SK-N-SH (cell line): ENCODE results near the gene NUAK2. TPM values are rescaled to one million over a fixed set of nuclear protein-coding genes. Genes with fewer than 3 reads are reported as not detected.

Source experiments
- CTCF ChIA-PET: fragments of 300-600, 350-600 bp; formaldehyde crosslinking; extraction: SDS; loops from one replicate; lab custom pipeline; 2021; lab: Yijun Ruan, JAX
- POLR2A ChIA-PET: fragments of 350-600 bp; sonication (Branson Sonifier 250); formaldehyde crosslinking; extraction: SDS; loops from one replicate; lab custom pipeline; 2020; ENCODE audit warnings: antibody characterized with exemption, inconsistent platforms; lab: Yijun Ruan, JAX
- DNase-seq: peaks from one replicate; pipeline ENCODE4 v3.0.0; 2012
- H2AFZ ChIP-seq: fragments of 200-600 bp; sonication (generic); 2 replicates; pipeline ENCODE4 v1.8.1; 2016; ENCODE audit warnings: antibody characterized with exemption, mild to moderate bottlenecking, low read depth
- H3F3A ChIP-seq: fragments of 200-600 bp; sonication (generic); replicated peaks from 2 replicates; pipeline ENCODE3; 2016; ENCODE audit warnings: antibody characterized with exemption, mild to moderate bottlenecking; ENCODE audit not compliant: insufficient read depth
- H3K27ac ChIP-seq, 2 experiments: fragments of 200-500 bp in 1 of 2; fragments of 200-600 bp in 1 of 2; sonication (Bioruptor generic) in 1 of 2; sonication (generic), shearing (Covaris generic) in 1 of 2; 2 replicates each; pipeline versions ENCODE4 v1.5.1 to v1.6.1; 2014 to 2016; ENCODE audit warnings: low read depth in 2 of 2, inconsistent platforms in 1 of 2, low read length in 1 of 2, mild to moderate bottlenecking in 1 of 2, mixed read lengths in 1 of 2
- H3K27me3 ChIP-seq: fragments of 200-600 bp; sonication (generic), shearing (Covaris generic); 2 replicates; pipeline ENCODE4 v1.6.1; 2016; ENCODE audit warnings: mixed run types; ENCODE audit not compliant: insufficient read depth
- H3K36me3 ChIP-seq, 2 experiments: fragments of 200-500 bp in 1 of 2; fragments of 200-600 bp in 1 of 2; sonication (Bioruptor generic) in 1 of 2; sonication (generic) in 1 of 2; replicated peaks in 1 of 2; 2 replicates each; pipeline versions ENCODE3 to v1.5.1; 2014 to 2016; ENCODE audit warnings: low read length in 1 of 2, mild to moderate bottlenecking in 1 of 2; ENCODE audit not compliant: insufficient read depth in 2 of 2, control insufficient read depth in 1 of 2
- H3K4me1 ChIP-seq, 2 experiments: fragments of 200-500 bp in 1 of 2; fragments of 200-600 bp in 1 of 2; sonication (Bioruptor generic) in 1 of 2; sonication (generic), shearing (Covaris generic) in 1 of 2; 2 replicates each; pipeline versions ENCODE4 v1.5.1 to v1.6.1; 2014 to 2016; ENCODE audit warnings: low read depth in 1 of 2, low read length in 1 of 2, mixed run types in 1 of 2; ENCODE audit not compliant: insufficient read depth in 2 of 2, control insufficient read depth in 1 of 2
- H3K4me2 ChIP-seq: fragments of 200-600 bp; sonication (generic), shearing (Covaris generic); 2 replicates; pipeline ENCODE4 v1.6.1; 2017; ENCODE audit warnings: mixed run types
- H3K4me3 ChIP-seq, 2 experiments: fragments of 200-500 bp in 1 of 2; fragments of 200-600 bp in 1 of 2; sonication (Bioruptor generic) in 1 of 2; sonication (generic), shearing (Covaris generic) in 1 of 2; 2 replicates each; pipeline versions ENCODE4 v1.5.1 to v1.8.1; 2014 to 2016; ENCODE audit warnings: low read depth in 2 of 2, inconsistent platforms in 1 of 2, low read length in 1 of 2, mild to moderate bottlenecking in 1 of 2, mixed read lengths in 1 of 2, moderate library complexity in 1 of 2
- H3K79me2 ChIP-seq: fragments of 200-600 bp; sonication (generic); 2 replicates; pipeline ENCODE4 v1.8.1; 2017; ENCODE audit warnings: mild to moderate bottlenecking; ENCODE audit not compliant: insufficient read depth
- H3K9ac ChIP-seq: fragments of 200-600 bp; sonication (generic); 2 replicates; pipeline ENCODE4 v1.6.1; 2017; ENCODE audit warnings: mixed run types
- H3K9me2 ChIP-seq: fragments of 200-600 bp; sonication (generic); 2 replicates; pipeline ENCODE4 v1.6.1; 2017; ENCODE audit warnings: mixed run types
- H3K9me3 ChIP-seq: fragments of 200-600 bp; sonication (generic); 2 replicates; pipeline ENCODE4 v1.6.1; 2017; ENCODE audit warnings: mixed run types, mild to moderate bottlenecking, moderate library complexity
- H4K20me1 ChIP-seq: fragments of 200-600 bp; sonication (generic); 2 replicates; pipeline ENCODE4 v1.6.1; 2017; ENCODE audit warnings: mild to moderate bottlenecking, mixed run types; ENCODE audit not compliant: insufficient read depth
- CHD2 ChIP-seq: fragments of 150-350 bp; IDR thresholded peaks from 2 replicates; pipeline ENCODE4 v1.6.1; 2018; ENCODE audit warnings: low read length; ENCODE audit not compliant: partially characterized antibody
- CTCF ChIP-seq: fragments of 200-600 bp; sonication (generic); IDR thresholded peaks from 2 replicates; pipeline ENCODE4 v1.6.1; 2017; ENCODE audit warnings: antibody characterized with exemption, mild to moderate bottlenecking, moderate library complexity
- ELF1 ChIP-seq: IDR thresholded peaks from 2 replicates; pipeline ENCODE4 v1.4.0; 2012
- EP300 ChIP-seq, 2 experiments: IDR thresholded peaks; 2 replicates each; pipeline versions ENCODE4 v1.4.0 to v1.6.1; 2012; ENCODE audit warnings: borderline replicate concordance in 1 of 2, low read depth in 1 of 2, low read length in 1 of 2
- FOXM1 ChIP-seq: IDR thresholded peaks from 2 replicates; pipeline ENCODE4 v1.4.0; 2012; ENCODE audit warnings: low read depth, mild to moderate bottlenecking
- GABPA ChIP-seq: IDR thresholded peaks from 2 replicates; pipeline ENCODE4 v1.4.0; 2012; ENCODE audit warnings: low read depth, mild to moderate bottlenecking
- IRF3 ChIP-seq: fragments of 150-350 bp; IDR thresholded peaks from 2 replicates; pipeline ENCODE4 v1.6.1; 2016; ENCODE audit warnings: mild to moderate bottlenecking, low read depth, low read length
- NFIC ChIP-seq: IDR thresholded peaks from 2 replicates; pipeline ENCODE4 v1.4.0; 2012; ENCODE audit warnings: borderline replicate concordance
- NRF1 ChIP-seq: IDR thresholded peaks from 2 replicates; pipeline ENCODE4 v1.6.1; 2012; ENCODE audit warnings: low read depth, mild to moderate bottlenecking, low read length
- RCOR1 ChIP-seq: fragments of 150-350 bp; IDR thresholded peaks from 2 replicates; pipeline ENCODE4 v1.6.1; 2017; ENCODE audit warnings: antibody characterized with exemption, low read length
- RFX5 ChIP-seq: IDR thresholded peaks from 2 replicates; pipeline ENCODE4 v1.6.1; 2012; ENCODE audit warnings: mild to moderate bottlenecking, improper control_type of control experiment, low read length
- RXRA ChIP-seq: IDR thresholded peaks from 2 replicates; pipeline ENCODE4 v1.4.0; 2012; ENCODE audit warnings: low read depth, mild to moderate bottlenecking, borderline replicate concordance
- TEAD4 ChIP-seq: IDR thresholded peaks from 2 replicates; pipeline ENCODE4 v1.4.0; 2012; ENCODE audit warnings: mild to moderate bottlenecking, borderline replicate concordance; ENCODE audit not compliant: insufficient read depth
- YY1 ChIP-seq: IDR thresholded peaks from 2 replicates; pipeline ENCODE4 v1.4.0; 2012; ENCODE audit warnings: low read depth, mild to moderate bottlenecking
- ZBTB33 ChIP-seq: IDR thresholded peaks from 2 replicates; pipeline ENCODE4 v1.4.0; 2012; ENCODE audit warnings: low read depth, borderline replicate concordance
- WGBS: methylation state at CpG from one replicate; pipeline ENCODE4 v1.1.6; 2017; ENCODE audit warnings: low lambda C conversion rate; 5-methylcytosine and 5-hydroxymethylcytosine counted together
- polyA plus RNA-seq, 3 experiments: library from polyadenylated mRNA; depleted of rRNA; stranded (reverse); fragments of >200 nt; gene quantifications; 2 replicates each; pipeline ENCODE4 v1.2.3, GENCODE V29; 2012
- TF ChIP-seq, protein P1 (sequence below): fragments of 150-350 bp; IDR thresholded peaks from 2 replicates; pipeline ENCODE4 v1.6.1; 2017; ENCODE audit warnings: antibody characterized with exemption, low read length, low read depth, borderline replicate concordance
- TF ChIP-seq, protein P2 (sequence below): IDR thresholded peaks from 2 replicates; pipeline ENCODE4 v1.6.1; 2012; ENCODE audit warnings: mild to moderate bottlenecking, low read depth, low read length, moderate library complexity

NUAK2 gene
- polyA plus RNA-seq, 1 of the 3 experiments (the other 2 are of a cell fraction): 11.1 TPM

- H3K36me3 ChIP-seq: no peaks in the 10 kb centered on the region
- ChIA-PET CTCF (interaction anchor here (0.9 to 3.0 kb wide), 8 partner anchors 24 to 299 kb away, joined by 3 to 9 read pairs (median 4); no protein-coding TSS in a partner anchor), POLR2A (no interaction called here)
- DNase-seq: peak; percentile 30
- no peaks in the 10 kb centered on the region for H3K9me3 ChIP-seq
- no peak overlapping the region for H3K9ac ChIP-seq
- no peaks in the 10 kb centered on the region for H3K9me2 ChIP-seq
- no peak overlapping the region for H3K4me3 ChIP-seq
- H3K27ac ChIP-seq: no peak overlapping the region
- WGBS: 80% methylated on average over 11 of the region's 11 CpGs
- H3K27me3 ChIP-seq: peaks cover 5% of the 10 kb centered on the region; the same call in 1 of the 2 replicates
- no peaks in the 10 kb centered on the region for H4K20me1 ChIP-seq
- H3K4me2 ChIP-seq: no peak overlapping the region
- TF ChIP-seq ELF1: no peak
- no peak for TF ChIP-seq CHD2
- TF ChIP-seq IRF3: no peak
- no peak for TF ChIP-seq CTCF
- no peak for TF ChIP-seq RXRA
- TF ChIP-seq RCOR1: no peak
- TF ChIP-seq, protein P1, sequence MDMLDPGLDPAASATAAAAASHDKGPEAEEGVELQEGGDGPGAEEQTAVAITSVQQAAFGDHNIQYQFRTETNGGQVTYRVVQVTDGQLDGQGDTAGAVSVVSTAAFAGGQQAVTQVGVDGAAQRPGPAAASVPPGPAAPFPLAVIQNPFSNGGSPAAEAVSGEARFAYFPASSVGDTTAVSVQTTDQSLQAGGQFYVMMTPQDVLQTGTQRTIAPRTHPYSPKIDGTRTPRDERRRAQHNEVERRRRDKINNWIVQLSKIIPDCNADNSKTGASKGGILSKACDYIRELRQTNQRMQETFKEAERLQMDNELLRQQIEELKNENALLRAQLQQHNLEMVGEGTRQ: no peak
- TF ChIP-seq YY1: no peak
- TF ChIP-seq NRF1: no peak
- TF ChIP-seq TEAD4: no peak
- TF ChIP-seq ZBTB33: no peak
- no peak for TF ChIP-seq EP300 (IDR thresholded peaks at IDR 0.05; ENCODE audit: borderline replicate concordance in 1 of 2, low read depth in 1 of 2, low read length in 1 of 2)
- no peak for TF ChIP-seq RFX5
- TF ChIP-seq, protein P2, sequence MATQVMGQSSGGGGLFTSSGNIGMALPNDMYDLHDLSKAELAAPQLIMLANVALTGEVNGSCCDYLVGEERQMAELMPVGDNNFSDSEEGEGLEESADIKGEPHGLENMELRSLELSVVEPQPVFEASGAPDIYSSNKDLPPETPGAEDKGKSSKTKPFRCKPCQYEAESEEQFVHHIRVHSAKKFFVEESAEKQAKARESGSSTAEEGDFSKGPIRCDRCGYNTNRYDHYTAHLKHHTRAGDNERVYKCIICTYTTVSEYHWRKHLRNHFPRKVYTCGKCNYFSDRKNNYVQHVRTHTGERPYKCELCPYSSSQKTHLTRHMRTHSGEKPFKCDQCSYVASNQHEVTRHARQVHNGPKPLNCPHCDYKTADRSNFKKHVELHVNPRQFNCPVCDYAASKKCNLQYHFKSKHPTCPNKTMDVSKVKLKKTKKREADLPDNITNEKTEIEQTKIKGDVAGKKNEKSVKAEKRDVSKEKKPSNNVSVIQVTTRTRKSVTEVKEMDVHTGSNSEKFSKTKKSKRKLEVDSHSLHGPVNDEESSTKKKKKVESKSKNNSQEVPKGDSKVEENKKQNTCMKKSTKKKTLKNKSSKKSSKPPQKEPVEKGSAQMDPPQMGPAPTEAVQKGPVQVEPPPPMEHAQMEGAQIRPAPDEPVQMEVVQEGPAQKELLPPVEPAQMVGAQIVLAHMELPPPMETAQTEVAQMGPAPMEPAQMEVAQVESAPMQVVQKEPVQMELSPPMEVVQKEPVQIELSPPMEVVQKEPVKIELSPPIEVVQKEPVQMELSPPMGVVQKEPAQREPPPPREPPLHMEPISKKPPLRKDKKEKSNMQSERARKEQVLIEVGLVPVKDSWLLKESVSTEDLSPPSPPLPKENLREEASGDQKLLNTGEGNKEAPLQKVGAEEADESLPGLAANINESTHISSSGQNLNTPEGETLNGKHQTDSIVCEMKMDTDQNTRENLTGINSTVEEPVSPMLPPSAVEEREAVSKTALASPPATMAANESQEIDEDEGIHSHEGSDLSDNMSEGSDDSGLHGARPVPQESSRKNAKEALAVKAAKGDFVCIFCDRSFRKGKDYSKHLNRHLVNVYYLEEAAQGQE: no peak
- no peak for TF ChIP-seq FOXM1
- no peak for TF ChIP-seq NFIC
- no peak for TF ChIP-seq GABPA
- no peaks in the 10 kb centered on the region for H3F3A ChIP-seq
- no peaks in the 10 kb centered on the region for H3K79me2 ChIP-seq
- no peaks in the 10 kb centered on the region; a peak in 1 of 4 replicates for H3K4me1 ChIP-seq
- H2AFZ ChIP-seq: no peak overlapping the region
These were observed 38.4 kb upstream of the NUAK2 start for GRCh38 chr1:205359771-205360565.
